Keratinocyte (primary cell): ENCODE data around the gene OLFML2B.

Source experiments
- CTCF ChIP-seq, 3 experiments: IDR thresholded peaks in 1 of 3; conservative IDR thresholded peaks in 1 of 3; optimal IDR thresholded peaks in 1 of 3; 2 replicates in 2 of 3; 3 replicates in 1 of 3; pipeline versions ENCODE3 to v1.5.1; 2011; ENCODE audit warnings: low read length in 3 of 3, mild to moderate bottlenecking in 3 of 3, moderate library complexity in 2 of 3, control low read depth in 1 of 3, inconsistent platforms in 1 of 3; ENCODE audit not compliant: insufficient read depth in 2 of 3; ENCODE audit errors: extremely low read depth in 1 of 3
- EZH2 ChIP-seq: IDR thresholded peaks from one replicate; pipeline ENCODE4 v1.6.1; 2012; ENCODE audit warnings: inconsistent platforms, mild to moderate bottlenecking, low read length, moderate library complexity

- TF ChIP-seq CTCF (optimal IDR thresholded peaks at IDR 0.05 in 1 of 3, IDR thresholded peaks at IDR 0.05 in 1 of 3, conservative IDR thresholded peaks at IDR 0.05 in 1 of 3; ENCODE audit: extremely low read depth in 1 of 3, insufficient read depth in 2 of 3, low read length in 3 of 3) (no peak), EZH2 (no peak)
Measured at GRCh38 chr1:161982917-161983316, 40.8 kb downstream of the OLFML2B start.
